SK-N-MC (cell line): Measurements from ENCODE around the gene AZGP1.

Experiments used
- DNase-seq: peaks from one replicate; pipeline ENCODE4 v3.0.0-alpha.2; 2011; ENCODE audit warnings: low read depth, low spot score
- H3K27ac ChIP-seq: fragments of 200-600 bp; sonication (generic); 2 replicates; pipeline ENCODE4 v1.5.1; 2016; ENCODE audit warnings: mixed run types
- H3K36me3 ChIP-seq: fragments of 200-600 bp; sonication (generic); 2 replicates; pipeline ENCODE4 v1.6.1; 2017; ENCODE audit warnings: antibody characterized with exemption, low read length, mixed read lengths; ENCODE audit not compliant: insufficient read depth
- H3K4me3 ChIP-seq: fragments of 200-600 bp; sonication (generic); 2 replicates; pipeline ENCODE4 v1.5.1; 2016
- H3K9ac ChIP-seq: fragments of 200-600 bp; sonication (generic); 2 replicates; pipeline ENCODE4 v1.8.0; 2017; ENCODE audit warnings: mixed run types, mixed read lengths; ENCODE audit not compliant: insufficient read length
- H3K9me3 ChIP-seq: fragments of 200-600 bp; sonication (generic); 2 replicates; pipeline ENCODE4 v1.6.1; 2017; ENCODE audit warnings: low read depth, mild to moderate bottlenecking, antibody characterized with exemption, low read length, moderate library complexity, mixed read lengths
- EZH2 ChIP-seq: fragments of 200-600 bp; sonication (generic); IDR thresholded peaks from one replicate; pipeline ENCODE4 v1.6.1; 2017; ENCODE audit warnings: antibody characterized with exemption
- FOXP2 ChIP-seq: optimal IDR thresholded peaks from 2 replicates; pipeline ENCODE3; 2011; ENCODE audit warnings: mild to moderate bottlenecking, moderate library complexity; ENCODE audit not compliant: insufficient read depth; ENCODE audit errors: extremely low read length, control extremely low read depth
- POLR2AphosphoS5 ChIP-seq: IDR thresholded peaks from 2 replicates; pipeline ENCODE4 v1.6.1; 2012; ENCODE audit warnings: mild to moderate bottlenecking, low read depth, low read length, borderline replicate concordance

Gene AZGP1

DNA sequence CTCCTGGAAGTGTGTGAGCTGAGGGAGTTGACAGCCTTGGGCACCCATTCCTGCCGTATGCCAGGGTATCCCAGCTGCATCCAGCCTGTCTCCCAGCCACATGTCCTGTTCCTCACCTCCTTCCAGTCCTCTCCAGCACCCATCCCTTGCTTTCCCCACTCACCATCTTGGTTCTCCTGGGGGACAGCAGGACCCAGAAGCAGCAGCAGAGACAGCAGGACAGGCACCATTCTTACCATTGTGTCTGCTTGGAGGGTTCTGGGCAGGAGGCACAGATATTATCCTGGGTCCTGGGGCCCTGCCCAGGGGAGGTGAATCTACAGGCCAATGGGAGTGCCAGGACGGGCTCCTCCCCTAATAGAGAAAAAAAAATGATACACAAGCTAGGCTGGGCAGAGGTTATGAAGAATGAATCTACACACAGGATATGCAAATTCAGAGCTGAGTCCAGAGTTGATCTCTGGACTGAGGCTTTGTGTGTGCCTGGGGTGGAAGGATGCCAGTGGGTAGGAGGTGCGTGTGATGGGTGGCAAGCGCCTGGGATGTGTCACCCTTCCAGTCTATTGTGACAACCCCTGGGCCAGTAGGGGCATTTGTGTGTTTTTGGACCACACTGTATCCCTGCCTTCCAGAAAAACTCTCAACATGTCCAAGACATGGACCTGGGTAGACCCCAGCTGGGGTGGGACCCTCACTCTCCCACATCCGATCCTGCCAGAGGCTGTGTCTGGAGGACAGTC is at the start of gene AZGP1:
AZGP1 (minus strand) TSS at position 250 of the 740 bp plus-strand sequence; CDS start at position 239, 11 bp downstream.
- Histone ChIP-seq H3K9ac (no peak within 1 kb of the TSS), H3K36me3 (no peaks in the 10 kb centered on the region), H3K4me3 (no peak within 1 kb of the TSS), H3K9me3 (no peaks in the 10 kb centered on the region), H3K27ac (no peak within 1 kb of the TSS)
- DNase-seq: no peak
- TF ChIP-seq FOXP2 (no peak), EZH2 (no peak), POLR2AphosphoS5 (no peak)

- Histone ChIP-seq H3K9ac (no peak overlapping the region), H3K36me3 (peaks cover 60% of the 10 kb centered on the region), H3K4me3 (no peak overlapping the region), H3K27ac (no peak overlapping the region), H3K9me3 (no peaks in the 10 kb centered on the region)
- no peak for TF ChIP-seq FOXP2
- TF ChIP-seq EZH2: no peak
- TF ChIP-seq POLR2AphosphoS5: no peak
- DNase-seq: no peak
These were observed 48.3 kb upstream of the AZGP1 start for GRCh38 chr7:100024020-100024619.

DNA sequence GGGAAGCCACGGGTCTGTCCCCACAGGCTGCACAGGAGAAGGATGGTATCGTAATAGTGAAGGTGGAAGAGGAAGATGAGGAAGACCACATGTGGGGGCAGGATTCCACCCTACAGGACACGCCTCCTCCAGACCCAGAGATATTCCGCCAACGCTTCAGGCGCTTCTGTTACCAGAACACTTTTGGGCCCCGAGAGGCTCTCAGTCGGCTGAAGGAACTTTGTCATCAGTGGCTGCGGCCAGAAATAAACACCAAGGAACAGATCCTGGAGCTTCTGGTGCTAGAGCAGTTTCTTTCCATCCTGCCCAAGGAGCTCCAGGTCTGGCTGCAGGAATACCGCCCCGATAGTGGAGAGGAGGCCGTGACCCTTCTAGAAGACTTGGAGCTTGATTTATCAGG is 47.7 kb upstream of the AZGP1 start:
- no peak overlapping the region for H3K27ac ChIP-seq
- H3K36me3 ChIP-seq: peaks cover 66% of the 10 kb centered on the region
- no peak overlapping the region for H3K9ac ChIP-seq
- DNase-seq: no peak
- no peaks in the 10 kb centered on the region for H3K9me3 ChIP-seq
- TF ChIP-seq EZH2: no peak
- no peak for TF ChIP-seq POLR2AphosphoS5
- no peak for TF ChIP-seq FOXP2
- H3K4me3 ChIP-seq: no peak overlapping the region

DNA sequence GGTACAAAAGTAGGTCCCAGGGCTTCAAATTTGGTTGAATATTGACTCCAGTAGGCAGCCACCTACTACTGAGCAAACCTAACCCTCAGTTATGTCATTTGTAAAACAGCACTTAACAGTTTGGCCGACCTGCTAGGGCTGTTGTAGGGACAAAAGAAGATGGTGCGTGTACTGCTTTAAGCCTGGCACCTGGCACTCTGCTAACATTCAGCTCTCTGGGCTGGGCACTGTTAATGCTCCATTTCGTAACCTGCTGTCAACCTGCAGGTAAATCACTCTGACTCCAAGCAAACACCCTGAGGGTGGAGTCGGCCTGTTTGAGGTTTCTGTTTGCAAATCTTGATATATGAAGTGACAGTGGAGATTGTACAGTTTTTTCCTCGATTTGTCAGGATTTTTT is 46.8 kb upstream of the AZGP1 start:
- no peak for DNase-seq
- no peak overlapping the region for H3K4me3 ChIP-seq
- no peak overlapping the region for H3K9ac ChIP-seq
- H3K36me3 ChIP-seq: peaks cover 66% of the 10 kb centered on the region
- H3K27ac ChIP-seq: no peak overlapping the region
- TF ChIP-seq EZH2 (no peak), POLR2AphosphoS5 (no peak), FOXP2 (no peak)
- H3K9me3 ChIP-seq: no peaks in the 10 kb centered on the region

- Histone ChIP-seq H3K9me3 (no peaks in the 10 kb centered on the region), H3K36me3 (peaks cover 58% of the 10 kb centered on the region), H3K9ac (no peak overlapping the region), H3K4me3 (no peak overlapping the region), H3K27ac (no peak overlapping the region)
- TF ChIP-seq EZH2: no peak
- TF ChIP-seq FOXP2: no peak
- no peak for TF ChIP-seq POLR2AphosphoS5
- no peak for DNase-seq
These were observed 45.5 kb upstream of the AZGP1 start for GRCh38 chr7:100021297-100021696.

DNA sequence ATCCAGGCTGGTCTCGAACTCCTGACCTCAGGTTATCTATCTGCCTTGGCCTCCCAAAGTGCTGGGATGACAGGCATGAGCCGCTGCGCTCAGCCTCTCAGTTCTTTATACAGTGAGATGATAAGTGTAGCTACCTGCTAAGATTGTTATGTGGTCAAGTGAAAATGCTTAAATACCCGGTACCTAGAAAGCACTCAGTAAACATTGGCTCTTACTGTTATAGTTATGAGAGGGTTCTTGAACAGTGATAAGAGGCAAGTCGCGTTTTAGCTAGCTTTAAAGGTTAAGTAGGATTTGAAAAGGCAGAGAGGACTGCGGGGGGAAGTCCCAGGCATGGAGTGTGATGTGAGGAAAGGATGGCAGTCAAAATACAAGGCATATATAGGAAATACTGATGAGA is 44.1 kb upstream of the AZGP1 start:
- Histone ChIP-seq H3K36me3 (peaks cover 45% of the 10 kb centered on the region), H3K9ac (peak overlapping the region; percentile 32), H3K27ac (no peak overlapping the region), H3K4me3 (no peak overlapping the region), H3K9me3 (no peaks in the 10 kb centered on the region)
- no peak for TF ChIP-seq FOXP2
- TF ChIP-seq EZH2: no peak
- TF ChIP-seq POLR2AphosphoS5: no peak
- no peak for DNase-seq

DNA sequence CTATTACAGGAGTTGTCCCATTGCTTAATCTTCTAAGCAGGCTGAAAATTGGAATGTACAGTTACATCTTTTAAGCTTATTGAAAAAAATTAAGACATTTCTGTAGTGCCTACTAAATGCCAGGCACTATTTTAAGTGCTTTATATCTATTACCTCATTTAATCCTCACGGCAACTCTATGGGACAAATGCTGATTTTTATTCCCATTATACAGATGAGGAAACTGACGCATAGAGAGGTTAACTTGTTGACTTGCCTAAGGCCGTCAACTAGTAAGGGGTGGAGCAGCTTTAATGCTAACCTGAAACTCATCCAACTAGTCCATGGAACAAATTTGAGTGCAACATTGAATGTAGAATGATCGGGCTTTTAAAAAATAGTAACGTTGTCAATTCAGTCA is 42.0 kb upstream of the AZGP1 start:
- no peak overlapping the region for H3K27ac ChIP-seq
- H3K9me3 ChIP-seq: no peaks in the 10 kb centered on the region
- DNase-seq: no peak
- H3K9ac ChIP-seq: no peak overlapping the region
- H3K36me3 ChIP-seq: peaks cover 26% of the 10 kb centered on the region; the same call in 1 of the 2 replicates
- TF ChIP-seq FOXP2 (no peak), EZH2 (no peak), POLR2AphosphoS5 (no peak)
- H3K4me3 ChIP-seq: no peak overlapping the region

DNA sequence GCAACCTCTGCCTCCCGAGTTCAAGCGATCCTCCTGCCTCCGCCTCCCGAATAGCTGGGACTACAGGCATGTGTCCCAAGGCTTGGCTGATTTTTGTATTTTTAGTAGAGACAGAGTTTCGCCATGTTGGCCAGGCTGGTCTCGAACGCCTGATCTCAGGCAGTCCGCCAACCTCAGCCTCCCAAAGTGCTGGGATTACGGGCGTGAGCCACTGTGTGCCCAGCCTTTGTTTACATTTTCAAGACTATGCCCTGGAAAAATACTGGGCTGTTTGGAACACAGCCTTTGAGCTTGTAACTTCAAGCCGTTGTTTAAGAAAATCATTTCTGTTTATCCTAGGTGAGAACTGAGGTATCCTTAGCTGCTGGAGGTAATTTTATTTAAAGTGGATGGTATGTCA is 41.5 kb upstream of the AZGP1 start:
- Histone ChIP-seq H3K9ac (peak overlapping the region; percentile 99), H3K4me3 (no peak overlapping the region), H3K36me3 (peaks cover 21% of the 10 kb centered on the region; the same call in 1 of the 2 replicates), H3K27ac (no peak overlapping the region), H3K9me3 (no peaks in the 10 kb centered on the region)
- TF ChIP-seq EZH2: no peak
- TF ChIP-seq FOXP2: no peak
- TF ChIP-seq POLR2AphosphoS5: no peak
- DNase-seq: no peak
